Stimulated activated CD8-positive, alpha-beta memory T cell treated with anti-CD3 and anti-CD28 coated beads, Interleukin-4, amount 100 ng/mL, for 1 hour (primary cell): ENCODE results near the gene TNP2.

Source experiments
- DNase-seq, 2 donors: peaks; one replicate each; pipeline ENCODE4 v3.0.0-alpha.2; 2020; ENCODE audit warnings: low read depth in 2 of 2, low spot score in 1 of 2

The TNP2 gene

DNA sequence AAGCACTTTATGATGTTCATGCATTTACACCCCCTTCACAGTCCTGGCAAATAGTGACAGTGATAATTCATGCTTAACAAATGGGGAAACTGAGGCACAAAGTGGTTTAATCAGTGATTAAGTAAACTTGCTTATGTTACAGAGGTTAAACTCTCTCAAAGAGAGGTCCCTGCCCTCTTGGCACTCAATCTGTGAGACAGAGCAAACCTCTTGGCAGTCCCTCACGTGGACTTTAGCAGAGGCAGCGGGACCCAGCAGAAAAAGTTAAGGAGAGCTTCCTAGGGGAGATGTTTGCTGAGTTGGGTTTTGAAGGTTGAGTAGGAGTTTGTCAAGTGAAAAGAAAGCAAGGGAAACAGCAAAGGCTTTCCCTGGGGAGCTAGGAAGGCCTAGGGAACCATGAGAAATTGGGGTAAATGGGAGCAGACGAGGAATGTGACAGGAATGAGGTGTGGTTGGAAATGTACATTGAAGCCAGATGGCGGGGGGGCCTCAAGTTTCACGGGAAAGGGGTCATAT, 23.8 kb downstream of the TNP2 start:
- DNase-seq: no peak

DNA sequence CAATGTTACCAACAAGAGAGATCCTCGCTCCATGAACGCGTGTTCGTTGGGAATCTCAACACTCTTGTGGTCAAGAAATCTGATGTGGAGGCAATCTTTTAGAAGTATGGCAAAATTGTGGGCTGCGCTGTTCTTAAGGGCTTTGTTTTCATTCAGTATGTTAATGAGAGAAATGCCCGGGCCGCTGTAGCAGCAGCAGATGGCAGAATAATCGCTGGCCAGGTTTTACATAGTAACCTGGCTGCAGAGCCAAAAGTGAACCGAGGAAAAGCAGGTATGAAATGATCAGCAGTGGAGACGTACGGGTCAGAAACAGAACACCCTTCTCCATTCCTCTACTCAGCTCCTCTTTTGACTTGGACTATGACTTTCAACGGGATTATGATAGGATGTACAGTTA, 26.5 kb downstream of the TNP2 start:
- DNase-seq: no peak

DNA sequence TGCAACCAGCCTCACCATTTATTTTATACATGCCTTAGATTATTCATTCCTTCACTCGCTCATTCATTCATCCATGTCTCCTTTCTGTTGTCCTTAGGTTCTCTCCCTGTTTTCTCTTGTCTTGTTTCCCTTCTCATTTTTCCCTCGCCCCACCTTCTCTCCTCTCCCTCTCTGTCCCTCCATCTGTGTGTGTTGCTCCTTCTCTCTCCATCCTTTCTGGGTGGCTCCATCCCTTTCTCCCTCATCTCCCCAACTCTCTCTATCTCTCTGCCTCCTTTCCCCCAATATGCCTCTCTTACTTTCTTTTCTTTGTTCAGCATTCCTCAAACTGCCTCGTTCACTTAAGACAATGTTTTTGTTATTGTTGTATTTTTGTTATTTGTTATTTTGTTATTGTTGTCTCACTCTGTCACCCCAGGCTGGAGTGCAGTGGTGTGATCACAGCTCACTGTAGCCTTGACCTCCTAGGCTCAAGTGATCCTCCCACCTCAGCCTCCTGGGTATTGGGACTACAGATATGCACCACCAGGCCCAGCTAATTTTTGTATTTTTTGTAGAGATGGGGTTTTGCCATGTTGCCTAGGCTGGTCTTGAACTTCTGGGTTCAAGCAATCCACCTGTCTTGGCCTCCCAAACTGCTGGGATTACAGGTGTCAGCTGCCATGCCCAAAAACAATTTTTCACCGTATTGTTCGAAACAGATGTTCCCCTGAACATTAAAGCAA, 27.5 kb downstream of the TNP2 start:
- DNase-seq: no peak

DNA sequence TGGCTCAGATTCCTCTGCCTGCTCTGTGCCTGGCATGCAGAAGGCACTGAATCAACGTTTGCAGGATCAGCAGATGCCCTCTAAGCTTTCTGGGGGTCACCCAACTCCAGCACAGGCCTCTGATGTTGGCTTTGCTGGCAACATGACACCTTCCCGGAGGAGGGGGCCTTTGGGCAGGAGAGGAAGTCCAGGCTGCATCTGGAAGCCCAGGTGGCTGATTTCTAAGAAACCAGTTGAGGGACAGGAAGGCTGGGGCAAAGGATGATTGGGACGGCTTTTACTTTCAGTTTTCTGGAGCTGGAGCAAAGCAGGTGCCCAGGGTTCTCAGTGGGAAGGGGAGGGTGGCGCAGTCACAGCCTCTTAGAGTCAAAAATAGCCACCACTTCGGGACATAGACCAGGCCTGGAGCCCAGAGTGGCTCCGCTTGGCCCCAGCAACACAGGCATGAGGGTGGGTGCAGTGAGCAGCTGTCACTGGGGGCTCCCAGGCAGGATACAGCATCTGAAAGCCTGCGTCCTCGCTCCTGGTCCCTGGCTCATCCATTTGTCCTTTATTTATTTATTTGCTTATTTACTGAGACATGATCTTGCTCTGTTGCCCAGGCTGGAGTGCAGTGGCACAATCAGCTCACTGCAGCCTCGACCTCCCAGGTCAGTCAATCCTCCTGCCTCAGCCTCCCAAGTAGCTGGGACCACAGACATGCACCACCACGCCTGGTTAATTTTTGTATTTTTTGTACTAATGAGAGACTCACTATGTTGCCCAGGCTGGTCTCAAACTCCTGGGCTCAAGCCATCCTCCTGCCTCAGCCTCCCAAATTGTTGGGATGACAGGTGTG, 28.3 kb downstream of the TNP2 start:
- no peak for DNase-seq

DNA sequence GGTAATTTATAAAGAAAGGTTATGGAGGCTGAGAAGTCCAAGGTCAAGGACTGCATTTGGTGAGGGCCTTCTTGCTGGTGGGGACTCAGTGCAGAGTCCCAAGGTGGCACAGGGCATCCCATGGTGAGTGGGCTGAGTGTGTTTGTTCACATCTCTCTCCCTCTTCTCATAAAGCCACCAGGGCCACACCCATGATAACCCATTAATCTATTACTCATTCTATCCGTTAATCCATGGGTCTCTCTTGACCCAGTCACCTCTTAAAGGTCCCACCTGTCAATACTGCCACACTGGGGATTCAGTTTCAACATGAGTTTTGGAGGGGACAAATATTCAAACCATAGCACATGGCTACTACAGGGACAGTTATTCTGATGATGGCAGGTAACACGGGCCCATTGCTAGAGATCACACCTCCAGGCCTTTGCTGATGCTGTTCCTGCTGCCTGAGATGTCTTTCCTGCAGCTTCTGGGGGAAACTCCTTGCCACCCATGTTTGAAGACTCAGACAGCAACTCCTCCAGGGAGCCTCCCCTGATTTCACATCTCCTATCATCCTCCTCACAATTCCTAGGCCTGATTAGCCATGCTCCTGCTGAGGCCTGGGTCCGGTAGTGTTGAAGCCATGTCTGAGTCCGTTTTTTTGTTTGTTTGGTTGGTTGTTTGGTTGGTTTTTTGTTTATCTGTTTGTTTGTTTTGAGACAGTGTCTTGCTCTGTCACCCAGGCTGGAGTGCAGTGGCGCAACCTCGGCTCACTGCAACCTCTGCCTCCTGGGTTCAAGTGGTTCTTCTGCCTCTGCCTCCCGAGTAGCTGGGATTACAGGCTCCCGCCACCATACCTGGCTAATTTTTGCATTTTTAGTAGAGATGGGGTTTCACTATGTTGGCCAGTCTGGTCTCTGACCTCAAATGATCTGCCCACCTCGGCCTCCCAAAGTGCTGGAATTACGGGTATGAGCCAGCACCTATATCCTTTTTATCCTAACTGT, 29.2 kb downstream of the TNP2 start:
- no peak for DNase-seq

DNA sequence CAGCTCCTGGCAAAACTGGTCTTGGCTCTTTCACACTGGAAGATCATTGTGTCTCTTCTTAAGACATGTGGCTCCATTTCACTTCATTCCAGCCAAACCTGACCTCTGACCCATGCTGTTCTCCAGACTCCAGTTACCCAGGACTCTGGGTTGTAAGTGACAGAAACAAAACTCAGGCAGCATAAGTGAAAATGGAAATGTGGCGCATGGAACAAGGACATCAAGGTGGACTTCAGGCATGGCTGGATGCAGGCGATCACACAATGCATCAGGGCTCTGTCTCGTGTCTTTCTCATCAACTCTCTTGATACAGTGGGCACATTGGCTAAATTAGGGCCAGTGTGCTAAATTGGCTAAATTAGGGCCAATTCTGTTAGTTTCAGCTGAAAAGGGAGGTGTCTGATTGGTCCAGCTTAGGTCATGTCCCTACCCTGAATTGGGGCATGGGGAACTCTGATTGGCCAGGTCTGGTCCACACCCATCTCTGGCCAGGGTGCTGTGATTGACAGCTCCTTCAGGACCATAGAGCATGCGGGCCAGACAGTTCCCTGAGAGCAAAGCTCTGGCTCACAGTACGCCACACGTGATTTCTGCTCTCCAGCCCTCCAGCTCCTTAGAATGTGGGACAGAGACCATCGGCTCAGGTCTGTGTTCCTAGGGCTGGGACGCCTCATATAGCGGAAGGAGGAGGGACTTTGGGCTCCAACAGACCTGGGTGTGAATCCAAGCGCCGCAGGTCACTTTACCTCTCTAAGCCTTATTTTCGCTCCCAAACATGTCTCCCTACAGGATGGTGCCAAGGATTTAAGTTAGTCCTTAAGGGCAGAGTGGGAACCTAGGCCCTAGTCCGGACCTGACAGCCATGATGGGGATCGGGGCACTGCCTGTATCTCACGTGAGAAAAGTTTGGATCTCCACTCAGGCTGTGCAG, 30.6 kb downstream of the TNP2 start:
- DNase-seq: no peak

DNA sequence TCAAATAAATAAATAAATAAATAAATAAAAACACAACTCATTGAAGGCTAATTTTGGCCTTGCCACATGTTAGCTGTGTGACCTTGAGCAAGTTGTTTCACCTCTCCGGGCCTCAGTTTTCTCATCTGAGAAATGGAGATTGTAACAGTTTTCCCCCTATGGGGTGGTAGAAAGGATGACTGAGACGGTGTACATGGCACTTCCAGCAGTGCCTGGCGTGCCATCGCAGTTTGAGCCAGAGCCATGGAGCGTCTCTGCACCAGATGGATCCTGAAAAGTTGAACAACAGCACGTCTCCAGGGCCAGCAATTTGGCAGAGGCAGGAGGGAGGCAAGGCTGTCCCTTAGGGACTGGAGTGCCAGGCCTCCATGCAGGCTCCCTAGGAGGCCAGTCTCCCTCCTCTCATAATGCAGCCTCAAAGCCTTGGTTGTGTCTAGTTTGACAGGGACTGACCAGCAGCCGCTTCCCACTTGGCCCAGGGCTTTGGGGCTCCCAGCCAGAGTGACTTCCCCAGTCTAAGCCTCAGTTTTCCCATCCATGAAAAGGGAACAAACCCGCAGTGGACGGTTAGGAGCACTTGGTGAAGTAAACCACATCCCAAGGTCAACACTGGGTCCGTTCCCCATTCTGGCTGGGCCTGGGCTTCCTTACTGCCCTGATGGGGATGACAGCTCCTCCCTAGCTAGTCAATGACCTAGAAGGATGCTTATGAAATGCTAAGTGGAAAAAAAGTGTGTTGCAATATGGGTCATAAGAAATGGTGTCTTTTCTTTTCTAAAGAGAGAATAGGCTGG, 32.5 kb downstream of the TNP2 start:
- no peak for DNase-seq

DNA sequence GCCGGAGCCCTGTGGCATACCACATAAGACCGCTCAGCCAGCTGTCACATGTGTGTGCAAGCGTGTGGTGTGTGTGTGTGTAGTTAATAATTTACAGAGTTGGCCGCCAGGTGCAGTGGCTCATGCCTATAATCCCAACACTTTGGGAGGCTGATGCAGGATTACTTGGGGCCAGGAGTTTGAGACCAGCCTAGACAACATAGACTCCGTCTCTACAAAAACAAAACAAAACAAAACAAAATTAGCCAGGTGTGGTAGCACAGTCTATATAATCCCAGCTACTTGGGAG, 33.5 kb downstream of the TNP2 start:
- DNase-seq: no peak

DNA sequence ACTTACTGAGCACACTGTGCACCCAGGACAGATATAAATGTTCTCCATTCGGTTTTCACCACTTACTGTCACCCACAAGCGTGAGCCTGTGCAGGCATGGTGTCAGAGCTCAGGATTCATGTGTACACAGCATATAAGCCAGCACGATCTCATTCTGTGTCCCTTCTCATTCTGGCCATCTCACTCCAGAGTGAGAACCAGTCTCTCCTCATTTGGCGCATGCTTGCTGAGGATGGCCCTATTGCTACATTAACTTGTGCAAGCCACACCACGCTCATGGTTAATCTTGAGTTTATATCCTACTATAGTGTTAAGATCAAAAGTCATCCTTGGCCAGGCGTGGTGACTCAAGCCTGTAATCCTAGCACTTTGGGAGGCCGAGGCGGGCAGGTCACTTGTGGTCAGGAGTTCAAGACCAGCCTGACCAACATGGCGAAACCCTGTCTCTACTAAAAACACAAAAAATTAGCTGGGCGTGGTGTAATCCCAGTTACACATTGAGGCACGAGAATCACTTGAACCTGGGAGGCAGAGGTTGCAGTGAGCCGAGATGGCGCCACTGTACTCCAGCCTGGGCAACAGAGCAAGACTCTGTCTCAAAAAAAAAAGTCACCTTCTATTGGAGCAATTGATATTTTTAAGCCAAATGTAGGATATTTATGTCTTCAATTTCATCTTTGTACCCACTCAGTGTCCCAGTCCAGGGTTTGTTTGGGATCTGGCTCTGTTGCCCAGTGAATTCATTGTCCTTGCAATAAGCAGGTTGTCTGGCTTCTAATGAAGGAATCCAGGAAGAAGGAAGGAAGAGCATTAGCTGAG, 34.0 kb downstream of the TNP2 start:
- DNase-seq: no peak

DNA sequence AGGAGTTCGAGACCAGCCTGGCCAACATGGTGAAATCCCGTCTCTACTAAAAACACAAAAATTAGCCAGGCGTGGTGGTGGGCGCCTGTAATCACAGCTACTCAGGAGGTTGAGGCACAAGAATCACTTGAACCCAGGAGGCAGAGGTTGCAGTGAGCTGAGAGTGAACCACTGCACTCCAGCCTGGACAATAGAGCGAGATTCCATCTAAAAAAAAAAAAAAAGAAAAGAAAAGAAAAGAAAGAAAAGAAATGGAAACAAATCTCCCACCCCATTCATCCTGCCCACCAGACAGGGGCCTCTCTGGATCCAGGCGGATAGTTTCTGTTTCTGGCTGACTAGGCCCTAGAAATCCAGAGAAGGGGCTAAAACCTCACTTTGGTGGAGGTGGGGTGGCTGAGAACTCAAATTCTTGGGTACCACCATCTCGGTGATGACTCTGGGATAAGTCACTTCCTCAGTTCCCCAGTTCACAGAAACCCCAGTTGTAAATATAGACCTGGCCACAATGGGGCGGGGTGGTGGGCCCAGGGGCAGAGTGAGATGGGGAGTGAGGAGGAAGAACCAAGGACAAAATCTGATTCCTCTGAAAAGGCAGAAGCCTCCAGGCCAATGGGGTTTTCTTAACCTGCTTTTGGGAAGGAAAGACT, 35.3 kb downstream of the TNP2 start:
- peak in 1 of 2 donors; percentile 41 for DNase-seq

DNA sequence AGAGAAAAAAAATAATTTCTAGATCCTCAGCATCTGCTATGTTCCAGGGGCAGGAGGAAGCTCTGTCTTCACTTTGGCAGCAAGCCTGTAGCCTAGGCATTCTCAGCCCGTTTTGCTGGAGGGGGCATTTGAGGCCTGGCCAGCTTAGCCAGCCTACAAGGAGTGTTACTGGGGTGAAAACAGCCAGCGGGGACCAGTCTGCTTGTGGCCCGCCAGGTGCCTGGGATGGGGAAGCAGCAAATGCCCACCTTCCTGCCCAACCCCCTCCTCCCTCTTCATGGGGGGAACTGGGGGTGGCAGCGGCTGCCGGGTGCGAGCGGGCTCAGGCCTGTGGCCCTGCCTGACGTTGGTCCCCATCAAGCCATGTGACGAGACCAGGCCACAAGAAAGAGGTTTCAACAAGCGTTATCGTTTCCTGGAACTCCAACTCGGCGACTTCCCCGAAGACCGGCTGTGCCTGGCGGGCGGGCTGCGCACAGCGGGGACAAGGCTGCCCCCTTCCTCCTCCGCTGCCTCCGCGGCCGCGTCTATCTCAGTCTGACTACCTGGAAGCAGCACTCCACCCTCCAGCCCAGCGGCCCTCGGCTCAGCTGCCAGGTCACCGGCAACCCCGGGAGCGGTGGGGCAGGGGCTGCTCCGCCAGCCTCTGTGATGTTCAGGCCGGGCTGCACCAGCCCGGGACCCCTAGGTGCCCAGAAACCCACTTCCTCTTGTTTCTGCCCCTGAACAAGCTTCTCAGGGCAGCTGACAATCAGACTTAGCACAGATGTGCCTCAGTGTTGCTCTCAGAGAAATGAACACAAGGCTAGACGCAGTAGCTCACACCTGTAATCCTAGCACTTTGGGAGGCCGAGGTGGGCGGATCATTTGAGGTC, 36.0 kb downstream of the TNP2 start:
- DNase-seq: peak in 1 of 2 donors; percentile 75

DNA sequence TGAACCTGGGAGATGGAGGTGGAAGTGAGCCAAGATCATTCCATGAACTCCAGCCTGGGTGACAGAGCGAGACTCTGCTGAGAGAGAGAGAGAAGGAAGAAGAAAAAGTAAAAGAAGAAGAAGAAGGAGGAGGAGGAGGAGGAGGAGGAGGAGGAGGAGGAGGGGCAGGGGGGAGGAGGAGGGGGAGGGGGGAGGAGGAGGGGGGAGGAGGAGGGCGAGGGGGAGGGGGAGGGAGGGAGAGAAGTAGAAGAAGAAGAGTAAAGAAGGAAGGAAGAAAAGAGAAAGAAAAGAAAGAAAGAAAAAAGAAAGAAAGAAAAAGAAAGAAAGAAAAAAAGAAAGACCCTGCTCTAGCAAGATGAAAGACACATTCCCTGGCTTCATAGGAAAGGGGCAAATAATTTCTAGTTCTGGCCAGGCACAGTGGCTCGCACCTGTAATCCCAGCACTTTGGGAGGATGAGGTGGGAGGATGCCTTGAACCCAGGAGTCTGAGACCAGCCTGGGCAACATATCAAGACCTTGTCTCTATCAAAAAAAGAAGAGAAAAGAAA, 36.7 kb downstream of the TNP2 start:
- no peak for DNase-seq

DNA sequence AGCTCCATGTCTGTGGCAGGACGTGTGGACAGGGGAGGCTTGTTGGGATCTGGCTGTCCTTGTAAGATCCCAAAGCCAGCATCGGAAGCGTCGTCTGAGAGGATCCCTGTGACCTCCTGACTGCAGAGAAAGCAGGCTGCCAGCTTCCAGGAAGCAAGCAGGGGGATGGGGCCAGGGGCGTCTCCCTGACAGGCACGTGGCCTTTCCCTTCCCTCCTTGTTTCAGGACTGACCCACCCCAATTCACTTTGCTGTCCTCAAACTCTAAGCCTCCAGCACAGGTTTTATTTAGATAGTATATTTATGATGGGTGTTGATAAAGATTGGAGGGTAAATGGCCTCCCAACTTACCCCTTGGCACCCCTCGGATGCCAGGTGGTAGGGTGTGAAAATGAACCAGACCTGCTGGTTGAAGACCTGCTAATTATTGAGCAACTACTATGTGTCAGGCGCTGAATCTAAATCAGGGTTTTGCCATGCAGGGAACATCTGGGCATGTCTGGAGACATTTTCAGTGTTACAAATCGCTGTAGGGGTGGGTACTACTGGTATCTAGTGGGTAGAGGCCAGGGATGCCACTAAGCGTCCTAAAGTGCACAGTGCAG, 37.7 kb downstream of the TNP2 start:
- DNase-seq: no peak

DNA sequence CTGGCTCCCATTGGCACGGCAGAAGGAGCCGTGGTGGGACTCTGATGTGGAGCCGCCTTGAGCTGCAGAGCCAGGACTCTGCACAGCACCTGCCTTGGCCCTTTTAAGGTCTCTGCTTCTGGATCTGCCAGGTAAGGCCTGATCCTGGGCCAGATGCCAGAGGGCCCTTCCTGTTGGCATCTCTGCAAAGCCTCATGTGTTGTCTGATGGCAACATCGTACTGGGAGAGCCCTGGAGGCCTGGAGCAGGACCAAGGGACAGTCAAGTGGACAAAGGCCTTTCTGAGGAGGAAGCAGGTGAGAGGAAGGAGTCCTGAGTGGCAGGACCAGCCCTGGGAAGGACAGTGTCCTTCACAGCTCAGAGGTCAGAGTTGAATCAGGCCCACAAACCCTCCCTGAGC, 39.2 kb downstream of the TNP2 start:
- DNase-seq: no peak

DNA sequence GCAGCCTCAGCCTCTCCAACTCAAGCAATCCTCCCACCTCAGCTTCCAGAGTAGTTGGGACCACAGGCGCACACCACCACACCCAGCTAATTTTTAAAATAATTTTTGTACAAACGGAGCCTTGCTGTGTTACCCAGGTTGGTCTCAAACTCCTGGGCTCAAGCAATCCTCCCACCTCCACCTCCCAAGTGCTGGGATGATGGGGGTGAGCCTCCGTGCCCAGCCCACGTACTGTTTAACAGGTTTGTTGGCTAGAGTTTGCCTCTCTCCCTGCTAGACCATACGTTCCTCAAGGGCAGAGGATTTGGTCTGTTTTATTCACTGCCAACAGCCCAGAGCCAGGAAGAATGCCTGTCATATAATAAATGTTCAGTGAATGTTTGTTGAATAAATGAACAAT, 39.7 kb downstream of the TNP2 start:
- no peak for DNase-seq
